Stimulated activated CD8-positive, alpha-beta memory T cell treated with anti-CD3 and anti-CD28 coated beads, Interleukin-15, amount 100 ng/mL, for 48 hours (primary cell): ENCODE measurements around the gene MARF1.
"Not testable (repeated sequence)": the region's sequence is repeated elsewhere in the genome, so short reads cannot be mapped to it uniquely, and the experiment has no call there.

Experiments
- DNase-seq, 2 donors: peaks; one replicate each; pipeline ENCODE4 v3.0.0-alpha.2; 2020; ENCODE audit warnings: low read depth in 2 of 2

MARF1 gene, protein sequence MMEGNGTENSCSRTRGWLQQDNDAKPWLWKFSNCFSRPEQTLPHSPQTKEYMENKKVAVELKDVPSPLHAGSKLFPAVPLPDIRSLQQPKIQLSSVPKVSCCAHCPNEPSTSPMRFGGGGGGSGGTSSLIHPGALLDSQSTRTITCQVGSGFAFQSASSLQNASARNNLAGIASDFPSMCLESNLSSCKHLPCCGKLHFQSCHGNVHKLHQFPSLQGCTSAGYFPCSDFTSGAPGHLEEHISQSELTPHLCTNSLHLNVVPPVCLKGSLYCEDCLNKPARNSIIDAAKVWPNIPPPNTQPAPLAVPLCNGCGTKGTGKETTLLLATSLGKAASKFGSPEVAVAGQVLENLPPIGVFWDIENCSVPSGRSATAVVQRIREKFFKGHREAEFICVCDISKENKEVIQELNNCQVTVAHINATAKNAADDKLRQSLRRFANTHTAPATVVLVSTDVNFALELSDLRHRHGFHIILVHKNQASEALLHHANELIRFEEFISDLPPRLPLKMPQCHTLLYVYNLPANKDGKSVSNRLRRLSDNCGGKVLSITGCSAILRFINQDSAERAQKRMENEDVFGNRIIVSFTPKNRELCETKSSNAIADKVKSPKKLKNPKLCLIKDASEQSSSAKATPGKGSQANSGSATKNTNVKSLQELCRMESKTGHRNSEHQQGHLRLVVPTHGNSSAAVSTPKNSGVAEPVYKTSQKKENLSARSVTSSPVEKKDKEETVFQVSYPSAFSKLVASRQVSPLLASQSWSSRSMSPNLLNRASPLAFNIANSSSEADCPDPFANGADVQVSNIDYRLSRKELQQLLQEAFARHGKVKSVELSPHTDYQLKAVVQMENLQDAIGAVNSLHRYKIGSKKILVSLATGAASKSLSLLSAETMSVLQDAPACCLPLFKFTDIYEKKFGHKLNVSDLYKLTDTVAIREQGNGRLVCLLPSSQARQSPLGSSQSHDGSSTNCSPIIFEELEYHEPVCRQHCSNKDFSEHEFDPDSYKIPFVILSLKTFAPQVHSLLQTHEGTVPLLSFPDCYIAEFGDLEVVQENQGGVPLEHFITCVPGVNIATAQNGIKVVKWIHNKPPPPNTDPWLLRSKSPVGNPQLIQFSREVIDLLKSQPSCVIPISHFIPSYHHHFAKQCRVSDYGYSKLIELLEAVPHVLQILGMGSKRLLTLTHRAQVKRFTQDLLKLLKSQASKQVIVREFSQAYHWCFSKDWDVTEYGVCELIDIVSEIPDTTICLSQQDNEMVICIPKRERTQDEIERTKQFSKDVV (N-terminal part only)

DNA sequence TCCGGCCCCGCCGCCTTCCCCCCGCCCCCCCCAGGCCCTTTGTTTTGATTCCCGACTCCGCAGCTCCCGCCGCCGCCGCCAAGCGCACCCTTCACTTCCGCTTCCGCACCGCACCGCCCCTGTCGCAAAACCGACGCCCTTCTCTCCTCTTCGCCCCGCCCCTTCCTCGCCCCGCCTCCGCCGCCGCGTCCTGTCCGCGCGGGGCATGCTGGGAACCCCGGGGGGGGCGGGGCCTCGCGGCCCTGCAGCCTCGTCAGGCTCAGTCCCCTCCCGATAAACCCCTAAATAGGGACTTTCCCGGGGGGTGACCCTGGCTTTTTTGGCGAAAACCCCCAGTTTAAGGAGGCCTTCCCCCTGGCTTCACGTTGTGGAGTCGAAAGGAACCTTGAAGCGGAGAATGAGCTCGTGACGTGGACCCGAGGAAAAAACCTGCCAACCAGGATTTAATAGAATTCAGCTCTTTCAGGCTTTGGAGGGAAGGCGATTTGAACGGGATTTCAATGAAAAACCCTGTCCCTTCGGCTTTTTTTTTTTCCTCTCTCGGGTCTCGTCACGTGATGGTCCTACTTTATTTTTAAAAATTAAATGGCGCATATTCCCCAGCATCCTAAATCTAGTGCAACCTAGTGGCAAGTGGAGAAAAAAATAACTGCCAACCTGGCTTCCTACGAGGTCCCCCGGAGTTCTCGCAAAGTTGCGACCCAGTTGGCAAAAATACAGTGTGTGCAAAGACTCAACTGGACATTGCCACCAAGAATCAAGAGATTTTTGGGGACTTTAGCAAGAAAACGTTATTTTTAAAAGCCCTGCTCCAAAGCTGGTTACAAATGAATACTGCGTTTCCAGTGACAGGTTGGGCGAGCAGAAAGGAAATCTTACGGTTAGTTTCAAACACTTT is at the start of gene MARF1:
MARF1 (minus strand) TSS at position 107 of the 898 bp plus-strand sequence. CDS start 3,921 bp downstream, outside the sequence.
- peak; percentile 99 for DNase-seq

GRCh38 chr16:15692508-15692907 is 49.6 kb upstream of the MARF1 start:
- not testable (repeated sequence) for DNase-seq

DNA sequence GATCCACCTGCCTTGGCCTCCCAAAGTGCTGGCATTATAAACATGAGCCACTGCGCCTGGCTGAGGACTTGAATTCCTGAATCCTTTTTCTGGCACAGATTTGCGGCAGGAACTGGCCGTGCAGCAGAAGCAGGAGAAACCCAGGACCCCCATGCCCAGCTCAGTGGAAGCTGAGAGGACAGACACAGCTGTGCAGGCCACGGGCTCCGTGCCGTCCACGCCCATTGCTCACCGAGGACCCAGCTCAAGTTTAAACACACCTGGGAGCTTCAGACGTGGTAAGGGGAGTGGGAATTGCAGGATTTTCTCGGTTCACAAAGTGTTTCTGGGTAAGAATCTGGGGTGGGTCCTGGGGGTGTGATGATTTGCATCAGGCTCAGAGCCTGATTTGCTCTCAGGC is 48.1 kb upstream of the MARF1 start:
- no peak for DNase-seq

DNA sequence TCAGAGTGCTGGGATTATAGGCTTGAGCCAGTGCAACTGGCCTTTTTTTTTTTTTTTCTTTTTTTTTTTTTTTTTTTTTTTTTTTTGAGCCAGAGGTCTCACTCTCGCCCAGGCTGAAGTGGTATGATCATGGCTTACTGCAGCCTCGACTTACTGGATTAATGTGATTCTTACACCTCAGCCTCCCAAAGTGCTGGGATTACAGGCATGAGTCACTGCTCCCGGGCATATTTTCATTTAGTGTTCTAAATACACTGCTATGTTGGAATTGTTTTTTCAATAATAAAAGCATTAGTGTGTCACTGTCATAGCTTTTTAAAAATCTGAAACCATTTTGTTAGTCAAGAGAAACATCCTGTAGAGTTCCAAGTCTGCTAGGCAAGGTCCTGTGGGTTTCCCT is 47.3 kb upstream of the MARF1 start:
- DNase-seq: no peak

GRCh38 chr16:15689290-15689689 is 46.3 kb upstream of the MARF1 start:
- DNase-seq: no peak

DNA sequence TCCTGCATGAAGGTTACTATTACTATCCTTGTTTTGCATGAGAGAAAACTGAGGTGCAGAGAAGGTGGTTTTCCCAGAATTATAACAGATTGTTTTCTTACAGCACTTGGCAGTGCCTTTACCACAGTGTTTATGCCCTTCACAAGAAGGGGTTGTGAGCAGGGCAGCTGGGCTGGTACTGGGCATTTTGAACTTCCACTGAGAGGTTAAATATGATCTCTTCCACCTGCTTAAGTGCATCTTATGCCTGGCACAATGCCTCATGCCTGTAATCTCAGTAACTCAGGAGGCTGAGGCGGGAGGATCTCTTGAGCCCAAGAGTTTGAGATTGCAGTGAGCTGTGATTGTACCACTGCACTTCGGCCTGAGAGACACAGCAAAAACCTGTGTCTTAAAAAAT is 43.3 kb upstream of the MARF1 start:
- no peak for DNase-seq

DNA sequence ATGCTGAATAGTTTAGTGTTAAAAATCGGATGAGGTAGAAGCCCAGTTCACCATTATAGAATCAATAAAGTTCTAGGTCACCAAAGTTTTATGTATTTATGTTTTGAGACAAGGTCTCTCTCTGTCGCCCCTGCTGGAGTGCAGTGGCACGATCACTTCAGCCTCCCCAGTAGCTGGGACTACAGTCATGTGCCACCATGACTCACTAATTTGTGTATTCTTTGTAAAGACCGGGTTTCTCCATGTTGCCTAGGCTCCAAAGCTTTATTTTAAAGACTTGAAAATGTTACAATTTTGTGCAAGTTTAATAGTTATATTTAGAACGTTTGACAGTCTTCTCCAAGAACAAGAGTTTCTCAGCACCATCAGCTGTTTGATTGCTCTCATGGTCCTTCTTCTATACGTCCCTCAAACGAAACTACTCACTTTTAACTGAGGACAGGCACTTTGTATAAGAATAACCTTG is 39.2 kb upstream of the MARF1 start:
- no peak for DNase-seq

DNA sequence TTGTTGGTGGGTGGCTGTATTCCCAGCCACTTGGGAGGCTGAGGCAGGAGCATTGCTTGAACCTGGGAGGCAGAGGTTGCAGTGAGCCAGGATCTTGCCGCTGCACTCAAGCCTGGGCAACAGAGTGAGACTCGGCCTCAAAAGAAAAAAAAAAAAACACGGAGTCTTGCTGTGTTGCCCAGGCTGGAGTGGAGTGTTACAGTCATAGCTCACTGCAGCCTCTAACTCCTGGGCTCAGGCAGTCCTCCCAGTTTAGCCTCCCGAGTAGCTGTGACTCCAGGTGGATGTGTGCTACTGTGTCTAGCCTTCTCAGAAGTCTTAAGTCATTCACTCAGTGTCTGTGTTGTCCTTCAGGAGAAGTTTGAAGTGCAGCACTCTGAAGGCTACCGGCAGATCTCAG is 34.5 kb upstream of the MARF1 start:
- no peak for DNase-seq

GRCh38 chr16:15676506-15676905 is 33.6 kb upstream of the MARF1 start:
- no peak for DNase-seq

DNA sequence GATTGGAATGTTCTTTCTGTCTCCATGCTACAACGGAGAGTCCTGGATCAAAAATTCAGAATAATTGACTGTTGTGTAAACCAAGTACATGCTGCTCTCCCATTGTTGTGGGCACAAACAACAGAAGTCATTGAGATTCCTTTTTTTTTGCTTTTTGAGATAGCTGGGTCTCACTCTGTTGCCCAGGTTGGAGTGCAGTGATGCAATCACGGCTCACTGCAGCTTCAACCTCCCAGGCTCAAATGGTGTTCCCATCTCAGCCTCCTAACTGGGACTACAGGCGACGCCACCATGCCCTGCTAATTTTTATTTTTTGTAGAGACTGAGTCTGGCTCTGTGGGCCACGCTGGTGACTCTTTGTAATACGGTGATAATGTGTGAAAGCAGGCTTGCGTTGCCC is 31.6 kb upstream of the MARF1 start:
- no peak for DNase-seq

DNA sequence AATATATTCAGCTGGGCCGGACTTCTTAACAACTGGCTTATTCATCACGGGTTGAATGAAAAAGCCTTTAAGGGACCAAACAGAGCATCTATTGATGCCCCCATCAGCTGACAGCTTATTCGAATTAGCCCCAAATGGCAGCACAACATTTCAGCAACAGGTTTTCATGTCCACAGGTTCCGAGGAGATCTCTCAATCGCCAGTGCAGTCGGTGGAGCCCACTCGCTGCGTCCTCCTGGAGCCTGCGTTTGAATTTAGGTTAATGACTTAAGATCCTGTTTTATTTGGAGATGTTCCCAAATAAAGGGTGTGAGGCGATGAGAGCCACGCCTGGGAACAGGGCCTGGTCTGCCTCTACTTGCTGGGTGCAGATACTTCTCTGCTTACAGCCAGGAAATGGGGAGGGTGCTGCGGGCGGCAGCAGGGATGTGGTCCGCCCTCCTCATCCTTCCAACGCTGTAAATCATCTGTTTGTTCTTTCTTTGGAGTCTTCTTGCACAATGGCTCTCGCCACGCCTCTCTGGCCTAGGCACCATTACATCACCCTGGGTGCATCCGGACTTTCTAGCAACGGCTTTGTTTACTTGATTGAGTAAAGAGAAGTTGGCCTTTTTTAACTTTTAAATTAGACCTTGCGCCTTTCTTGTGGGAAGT is 29.7 kb upstream of the MARF1 start:
- DNase-seq: peak in 1 of 2 donors; percentile 34

- DNase-seq: not testable (repeated sequence)
These were observed 29.2 kb upstream of the MARF1 start for GRCh38 chr16:15672127-15672513.

DNA sequence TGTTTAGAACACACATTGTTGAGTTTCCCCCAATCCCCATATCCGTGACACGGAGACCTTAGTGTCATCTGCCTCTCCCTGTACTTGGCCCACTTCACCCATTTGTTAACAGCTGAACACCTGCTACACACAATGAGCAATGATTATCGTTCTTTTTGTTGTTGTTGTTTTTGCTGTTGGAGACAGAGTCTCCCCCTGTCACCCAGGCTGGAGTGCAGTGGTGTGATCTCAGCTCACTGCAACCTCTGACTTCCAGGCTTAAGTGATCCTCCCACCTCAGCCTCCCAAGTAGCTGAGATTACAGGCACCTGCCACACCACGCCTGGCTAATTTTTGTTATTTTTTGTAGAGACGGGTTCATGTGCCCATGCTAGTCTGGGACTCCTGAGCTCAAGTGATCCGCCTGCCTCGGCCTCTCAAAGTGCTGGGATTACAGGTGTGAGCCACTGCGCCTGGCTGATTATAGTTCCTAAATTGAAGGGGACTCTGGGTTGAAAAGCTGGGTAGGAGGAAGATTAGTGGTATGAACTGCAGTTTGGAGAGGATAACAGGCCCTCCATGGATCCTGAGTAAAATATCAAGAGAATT is 28.7 kb upstream of the MARF1 start:
- no peak for DNase-seq

GRCh38 chr16:15667091-15667742 is 24.3 kb upstream of the MARF1 start:
- no peak for DNase-seq

DNA sequence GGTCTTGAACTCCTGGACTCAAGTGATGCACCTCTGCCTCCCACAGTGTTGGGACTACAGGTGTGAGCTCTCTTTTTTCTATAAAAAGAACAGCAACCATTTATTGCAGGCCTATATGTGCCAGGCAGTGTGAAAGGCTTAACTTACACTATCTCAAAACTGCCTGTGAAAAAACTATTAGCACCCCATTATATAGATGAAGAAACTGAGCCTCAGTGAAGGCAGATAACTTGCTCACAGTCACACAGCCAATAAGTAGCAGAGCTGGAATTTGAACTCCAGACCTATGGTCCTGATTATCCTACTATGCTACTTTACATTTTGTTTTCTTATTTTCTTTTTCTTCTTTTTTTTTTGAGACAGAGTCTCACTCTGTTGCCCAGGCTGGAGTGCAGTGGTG is 22.2 kb upstream of the MARF1 start:
- no peak for DNase-seq

DNA sequence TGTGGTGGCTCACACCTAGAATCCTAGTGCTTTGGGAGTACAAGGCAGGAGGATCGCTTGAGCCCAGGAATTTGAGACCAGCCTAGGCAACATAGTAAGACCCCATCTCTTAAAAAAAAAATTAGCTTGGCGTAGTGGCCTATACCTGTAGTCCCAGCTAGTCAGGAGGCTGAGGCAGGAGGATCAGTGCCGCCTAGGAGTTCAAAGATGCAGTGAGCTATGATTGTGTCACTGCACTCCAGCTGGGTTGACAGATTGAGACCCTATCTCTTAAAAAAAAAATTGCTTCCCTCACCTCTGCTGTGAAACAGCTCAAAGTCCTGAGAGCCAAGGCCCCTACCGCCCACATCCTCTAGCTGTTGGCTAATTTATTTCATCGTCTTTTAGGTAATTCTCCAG is 17.2 kb upstream of the MARF1 start:
- DNase-seq: no peak

GRCh38 chr16:15658556-15658955 is 15.6 kb upstream of the MARF1 start:
- DNase-seq: no peak

- no peak for DNase-seq
These were observed 15.2 kb upstream of the MARF1 start for GRCh38 chr16:15658149-15658548.

DNA sequence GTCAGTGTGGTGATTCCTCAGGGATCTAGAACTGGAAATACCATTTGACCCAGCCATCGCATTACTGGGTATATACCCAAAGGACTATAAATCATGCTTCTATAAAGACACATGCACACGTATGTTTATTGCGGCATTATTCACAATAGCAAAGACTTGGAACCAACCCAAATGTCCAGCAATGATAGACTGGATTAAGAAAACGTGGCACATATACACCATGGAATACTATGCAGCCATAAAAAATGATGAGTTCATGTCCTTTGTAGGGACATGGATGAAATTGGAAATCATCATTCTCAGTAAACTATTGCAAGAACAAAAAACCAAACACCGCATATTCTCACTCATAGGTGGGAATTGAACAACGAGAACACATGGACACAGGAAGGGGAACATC is 12.6 kb upstream of the MARF1 start:
- not testable (repeated sequence) for DNase-seq
